Measurements from ENCODE around the gene PTF1A. TPM values are rescaled to one million over a fixed set of nuclear protein-coding genes. Genes with fewer than 3 reads are reported as not detected.

PTF1A gene
- total and polyA plus RNA-seq, 2 of the 4 experiments (the other 2 are of a cell fraction), result not detected

- no peak overlapping the region for H3K56ac ChIP-seq (ENCODE audit: extremely low read depth, insufficient read depth, low read length)
- ATAC-seq (ENCODE audit: low read depth), result no peak
- peaks cover 30% of the 10 kb centered on the region for H3K27me3 ChIP-seq (ENCODE audit: control insufficient read depth, insufficient read depth, low read length)
Observed at GRCh38 chr10:23189024-23189423, 3.1 kb upstream of the PTF1A start.

More at GRCh38 chr10:23189024-23189423, 3.1 kb upstream of the PTF1A start:
- POLR2A ChIA-PET (ENCODE audit: unreplicated experiment), result no interaction called here
- WGBS, 2 experiments (ENCODE audit: extremely low coverage in 2 of 2, insufficient read length in 1 of 2), result no CpG with 5 or more reads among the region's 5 CpGs
- H3K4ac ChIP-seq (ENCODE audit: low read depth, low read length), result no peak overlapping the region
- no peaks in the 10 kb centered on the region for H3K9me3 ChIP-seq (ENCODE audit: control insufficient read depth, insufficient read depth, low read length)
- no TSS peak for BruUV-seq (replicated peaks)
- no peak overlapping the region for H2AFZ ChIP-seq (replicated peaks; ENCODE audit: low read length, poor library complexity)
- H3K4me3 ChIP-seq (ENCODE audit: insufficient read depth, low read depth, low read length), result no peak overlapping the region
- H2BK120ac ChIP-seq (ENCODE audit: low read depth, low read length), result no peak overlapping the region
- H3K18ac ChIP-seq (ENCODE audit: low read depth, low read length), result no peak overlapping the region
- H3K9ac ChIP-seq (ENCODE audit: low read depth, low read length), result no peak overlapping the region
- H3K4me1 ChIP-seq (ENCODE audit: control insufficient read depth, insufficient read depth, low read length), result no peaks in the 10 kb centered on the region
- no peak overlapping the region for H3K23ac ChIP-seq (ENCODE audit: low read depth, low read length)
- H3K9me1 ChIP-seq (ENCODE audit: insufficient read depth, low read length), result no peaks in the 10 kb centered on the region
- DNase-seq, result no peak
- no peaks in the 10 kb centered on the region for H4K20me1 ChIP-seq (ENCODE audit: insufficient read depth, low read length)
- H4K8ac ChIP-seq (ENCODE audit: low read depth in 2 of 2, low read length in 2 of 2), result no peak overlapping the region
- no peak overlapping the region for H3K14ac ChIP-seq (replicated peaks; ENCODE audit: low read depth, low read length)
- intact Hi-C loops (cut with micrococcal nuclease), result no loop called here
- H3K4me2 ChIP-seq (ENCODE audit: low read depth, low read length), result no peak overlapping the region
- H3K79me1 ChIP-seq (ENCODE audit: low read depth in 1 of 2, low read length in 2 of 2), result no peaks in the 10 kb centered on the region
- H2AK9ac ChIP-seq (replicated peaks; ENCODE audit: low read depth, low read length, poor library complexity), result no peak overlapping the region
- dilution Hi-C loops (cut with HindIII; ENCODE audit: low sequenced_read_pairs, unreplicated experiment), result no loop called here
- H4K91ac ChIP-seq (ENCODE audit: insufficient read depth, low read depth, low read length), result no peak overlapping the region
- no peak overlapping the region for H2AK5ac ChIP-seq (ENCODE audit: low read depth, low read length)
- no peak overlapping the region for H2BK15ac ChIP-seq (ENCODE audit: low read depth, low read length)
- no peak overlapping the region for H4K5ac ChIP-seq (ENCODE audit: low read depth, low read length)
- no peak overlapping the region for H3K27ac ChIP-seq (ENCODE audit: insufficient read depth, low read length)
- no peaks in the 10 kb centered on the region for H3K36me3 ChIP-seq (ENCODE audit: control insufficient read depth, insufficient read depth, low read length)
- H2BK20ac ChIP-seq (ENCODE audit: low read depth, low read length), result no peak overlapping the region
- CTCF ChIA-PET, result no interaction called here
- H2BK5ac ChIP-seq (ENCODE audit: low read depth, low read length, poor library complexity, severe bottlenecking), result no peak overlapping the region
- TF ChIP-seq POLR2A (IDR thresholded peaks at IDR 0.05; ENCODE audit: low read depth, low read length) (no peak), CTCF (conservative IDR thresholded peaks at IDR 0.05; ENCODE audit: low read depth, low read length) (no peak), MAFK (IDR thresholded peaks at IDR 0.05; ENCODE audit: low read depth, low read length) (no peak), FOS (IDR thresholded peaks at IDR 0.05; ENCODE audit: low read depth, low read length) (no peak), SMC3 (IDR thresholded peaks at IDR 0.05; ENCODE audit: low read depth, low read length) (no peak), RCOR1 (IDR thresholded peaks at IDR 0.05; ENCODE audit: insufficient replicate concordance, low read length) (no peak), ELK1 (IDR thresholded peaks at IDR 0.05; ENCODE audit: borderline replicate concordance, low read depth, low read length) (no peak), RAD21 (IDR thresholded peaks at IDR 0.05; ENCODE audit: low read length) (no peak), MAZ (IDR thresholded peaks at IDR 0.05; ENCODE audit: borderline replicate concordance, low read depth, low read length) (no peak), NFE2L2 (IDR thresholded peaks at IDR 0.05; ENCODE audit: low read depth, low read length) (no peak), MXI1 (IDR thresholded peaks at IDR 0.05; ENCODE audit: borderline replicate concordance, low read depth, low read length) (no peak), BHLHE40 (IDR thresholded peaks at IDR 0.05; ENCODE audit: low read depth, low read length) (no peak), RFX5 (IDR thresholded peaks at IDR 0.05; ENCODE audit: low read depth, low read length) (no peak), CEBPB (IDR thresholded peaks at IDR 0.05; ENCODE audit: low read depth, low read length) (no peak), CHD1 (IDR thresholded peaks at IDR 0.05; ENCODE audit: low read depth, low read length) (no peak)
- TF ChIP-seq, protein P1, sequence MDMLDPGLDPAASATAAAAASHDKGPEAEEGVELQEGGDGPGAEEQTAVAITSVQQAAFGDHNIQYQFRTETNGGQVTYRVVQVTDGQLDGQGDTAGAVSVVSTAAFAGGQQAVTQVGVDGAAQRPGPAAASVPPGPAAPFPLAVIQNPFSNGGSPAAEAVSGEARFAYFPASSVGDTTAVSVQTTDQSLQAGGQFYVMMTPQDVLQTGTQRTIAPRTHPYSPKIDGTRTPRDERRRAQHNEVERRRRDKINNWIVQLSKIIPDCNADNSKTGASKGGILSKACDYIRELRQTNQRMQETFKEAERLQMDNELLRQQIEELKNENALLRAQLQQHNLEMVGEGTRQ (IDR thresholded peaks at IDR 0.05; ENCODE audit: low read depth, low read length), result no peak
- in situ Hi-C loops (cut with MboI; ENCODE audit: low sequenced_read_pairs), result no loop called here

All from IMR-90 (cell line).